Common myeloid progenitor, CD34-positive (primary cell): ENCODE data around the gene ADAMTSL1. TPM values are rescaled to one million over a fixed set of nuclear protein-coding genes. Genes with fewer than 3 reads are reported as not detected.
A peak's percentile ranks its signal among the peaks of the same experiment; 100 is the strongest.

Source experiments
- CTCF ChIA-PET: fragments of 350-600 bp; sonication (Branson Sonifier 250); formaldehyde crosslinking; loops from one replicate; lab custom pipeline; 2021; ENCODE audit warnings: antibody characterized with exemption; lab: Charles Lee
- POLR2A ChIA-PET: fragments of 350-600 bp; sonication (Branson Sonifier 250); formaldehyde crosslinking; loops from one replicate; lab custom pipeline; 2021; ENCODE audit warnings: antibody characterized with exemption; lab: Charles Lee
- DNase-seq, 3 donors: peaks; one replicate each; pipeline versions ENCODE4 v3.0.0 to v3.0.0-alpha.2; 2013
- H3K27ac ChIP-seq, 2 experiments: 1 replicate in 1 of 2; 2 replicates in 1 of 2; pipeline ENCODE4 v1.7.0; 2013; ENCODE audit warnings: inconsistent platforms in 2 of 2, low read length in 2 of 2, mild to moderate bottlenecking in 2 of 2, low read depth in 1 of 2, moderate library complexity in 1 of 2; ENCODE audit not compliant: severe bottlenecking in 2 of 2, insufficient read depth in 1 of 2, poor library complexity in 1 of 2
- H3K27me3 ChIP-seq, 5 experiments: replicated peaks in 2 of 5; 1 replicate in 3 of 5; 2 replicates in 2 of 5; pipeline versions ENCODE4 v1.6.1 to v1.7.0; 2013; ENCODE audit warnings: low read length in 4 of 5, mild to moderate bottlenecking in 2 of 5, moderate library complexity in 2 of 5, inconsistent platforms in 1 of 5; ENCODE audit not compliant: insufficient read depth in 5 of 5, control insufficient read depth in 4 of 5
- H3K36me3 ChIP-seq, 4 experiments: 1 replicate in 2 of 4; 2 replicates in 2 of 4; pipeline versions ENCODE4 v1.6.1 to v1.7.0; 2013; ENCODE audit warnings: low read length in 3 of 4, control low read depth in 1 of 4, mild to moderate bottlenecking in 1 of 4; ENCODE audit not compliant: control insufficient read depth in 4 of 4, insufficient read depth in 4 of 4
- H3K4me1 ChIP-seq, 4 experiments: 1 replicate in 3 of 4; 2 replicates in 1 of 4; pipeline versions ENCODE4 v1.6.1 to v1.7.1; 2013; ENCODE audit warnings: low read length in 3 of 4, mild to moderate bottlenecking in 3 of 4, control low read depth in 1 of 4, inconsistent platforms in 1 of 4, moderate library complexity in 1 of 4; ENCODE audit not compliant: control insufficient read depth in 4 of 4, insufficient read depth in 4 of 4; ENCODE audit errors: control extremely low read depth in 1 of 4
- H3K4me3 ChIP-seq, 7 experiments: 1 replicate in 4 of 7; 2 replicates in 3 of 7; pipeline versions ENCODE4 v1.5.1 to v1.7.0; 2013; ENCODE audit warnings: mild to moderate bottlenecking in 7 of 7, low read length in 6 of 7, moderate library complexity in 6 of 7, inconsistent platforms in 2 of 7, low read depth in 2 of 7, control low read depth in 1 of 7; ENCODE audit not compliant: insufficient read depth in 4 of 7, control insufficient read depth in 1 of 7; ENCODE audit errors: extremely low read depth in 1 of 7
- H3K9me3 ChIP-seq, 5 experiments: 1 replicate in 4 of 5; 2 replicates in 1 of 5; pipeline versions ENCODE4 v1.6.1 to v1.7.1; 2013; ENCODE audit warnings: low read length in 4 of 5, mild to moderate bottlenecking in 2 of 5, inconsistent platforms in 1 of 5, low read depth in 1 of 5, moderate library complexity in 1 of 5; ENCODE audit not compliant: control insufficient read depth in 4 of 5, insufficient read depth in 2 of 5; ENCODE audit errors: control extremely low read depth in 1 of 5
- WGBS: methylation state at CpG from one replicate; pipeline ENCODE4 v1.1.5; 2013; ENCODE audit not compliant: insufficient coverage; 5-methylcytosine and 5-hydroxymethylcytosine counted together
- polyA plus RNA-seq: library from polyadenylated mRNA; unstranded; fragments of 120-200 nt; gene quantifications from one replicate; pipeline ENCODE4 v1.2.1, GENCODE V29; 2013

Gene ADAMTSL1, protein sequence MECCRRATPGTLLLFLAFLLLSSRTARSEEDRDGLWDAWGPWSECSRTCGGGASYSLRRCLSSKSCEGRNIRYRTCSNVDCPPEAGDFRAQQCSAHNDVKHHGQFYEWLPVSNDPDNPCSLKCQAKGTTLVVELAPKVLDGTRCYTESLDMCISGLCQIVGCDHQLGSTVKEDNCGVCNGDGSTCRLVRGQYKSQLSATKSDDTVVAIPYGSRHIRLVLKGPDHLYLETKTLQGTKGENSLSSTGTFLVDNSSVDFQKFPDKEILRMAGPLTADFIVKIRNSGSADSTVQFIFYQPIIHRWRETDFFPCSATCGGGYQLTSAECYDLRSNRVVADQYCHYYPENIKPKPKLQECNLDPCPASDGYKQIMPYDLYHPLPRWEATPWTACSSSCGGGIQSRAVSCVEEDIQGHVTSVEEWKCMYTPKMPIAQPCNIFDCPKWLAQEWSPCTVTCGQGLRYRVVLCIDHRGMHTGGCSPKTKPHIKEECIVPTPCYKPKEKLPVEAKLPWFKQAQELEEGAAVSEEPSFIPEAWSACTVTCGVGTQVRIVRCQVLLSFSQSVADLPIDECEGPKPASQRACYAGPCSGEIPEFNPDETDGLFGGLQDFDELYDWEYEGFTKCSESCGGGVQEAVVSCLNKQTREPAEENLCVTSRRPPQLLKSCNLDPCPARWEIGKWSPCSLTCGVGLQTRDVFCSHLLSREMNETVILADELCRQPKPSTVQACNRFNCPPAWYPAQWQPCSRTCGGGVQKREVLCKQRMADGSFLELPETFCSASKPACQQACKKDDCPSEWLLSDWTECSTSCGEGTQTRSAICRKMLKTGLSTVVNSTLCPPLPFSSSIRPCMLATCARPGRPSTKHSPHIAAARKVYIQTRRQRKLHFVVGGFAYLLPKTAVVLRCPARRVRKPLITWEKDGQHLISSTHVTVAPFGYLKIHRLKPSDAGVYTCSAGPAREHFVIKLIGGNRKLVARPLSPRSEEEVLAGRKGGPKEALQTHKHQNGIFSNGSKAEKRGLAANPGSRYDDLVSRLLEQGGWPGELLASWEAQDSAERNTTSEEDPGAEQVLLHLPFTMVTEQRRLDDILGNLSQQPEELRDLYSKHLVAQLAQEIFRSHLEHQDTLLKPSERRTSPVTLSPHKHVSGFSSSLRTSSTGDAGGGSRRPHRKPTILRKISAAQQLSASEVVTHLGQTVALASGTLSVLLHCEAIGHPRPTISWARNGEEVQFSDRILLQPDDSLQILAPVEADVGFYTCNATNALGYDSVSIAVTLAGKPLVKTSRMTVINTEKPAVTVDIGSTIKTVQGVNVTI (N-terminal part only)
- polyA plus RNA-seq = not detected

DNA sequence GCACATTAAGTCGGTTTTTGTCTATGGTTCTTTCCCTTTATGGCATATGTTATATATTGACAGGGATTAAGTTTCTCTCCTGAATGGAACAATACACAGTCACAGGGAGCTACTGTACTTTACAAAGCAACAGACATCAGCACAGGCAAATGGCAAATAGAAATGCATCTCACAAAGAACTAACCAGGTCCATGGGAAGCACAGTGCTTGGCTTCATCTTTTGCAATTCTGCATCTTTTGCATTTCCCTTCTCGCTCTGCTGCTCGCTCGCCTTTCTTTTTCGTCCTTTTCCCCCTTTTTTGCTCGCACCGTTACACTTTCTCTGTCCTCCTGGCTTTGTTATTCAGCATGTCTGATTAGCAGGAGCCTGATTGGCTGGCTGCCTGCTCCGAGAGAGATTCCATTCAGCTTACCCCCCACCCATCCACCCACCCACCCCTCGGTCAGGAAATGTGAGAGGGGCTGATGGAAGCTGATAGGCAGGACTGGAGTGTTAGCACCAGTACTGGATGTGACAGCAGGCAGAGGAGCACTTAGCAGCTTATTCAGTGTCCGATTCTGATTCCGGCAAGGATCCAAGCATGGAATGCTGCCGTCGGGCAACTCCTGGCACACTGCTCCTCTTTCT lies at the start of gene ADAMTSL1:
Gene ADAMTSL1 (plus strand): TSS at position 502 of the 628 bp plus-strand sequence. CDS start 80 bp downstream, at position 582.
- 2% methylated on average over 10 of the region's 13 CpGs for WGBS
- Histone ChIP-seq H3K27ac (no peak within 1 kb of the TSS), H3K27me3 (peaks cover 2 to 46% (median 12%) of the 10 kb centered on the region in 5 experiments), H3K36me3 (no peaks in the 10 kb centered on the region), H3K4me1 (peaks cover 0 to 2% (median under 1%) of the 10 kb centered on the region in 4 experiments), H3K4me3 (peak within 1 kb of the TSS in 2 of 7 experiments; percentile 0 to 52), H3K9me3 (peaks cover 0 to 5% (median 0%) of the 10 kb centered on the region in 5 experiments)
- POLR2A ChIA-PET = no interaction called here
- DNase-seq = peak in 1 of 3 donors; percentile 1
- CTCF ChIA-PET = no interaction called here

DNA sequence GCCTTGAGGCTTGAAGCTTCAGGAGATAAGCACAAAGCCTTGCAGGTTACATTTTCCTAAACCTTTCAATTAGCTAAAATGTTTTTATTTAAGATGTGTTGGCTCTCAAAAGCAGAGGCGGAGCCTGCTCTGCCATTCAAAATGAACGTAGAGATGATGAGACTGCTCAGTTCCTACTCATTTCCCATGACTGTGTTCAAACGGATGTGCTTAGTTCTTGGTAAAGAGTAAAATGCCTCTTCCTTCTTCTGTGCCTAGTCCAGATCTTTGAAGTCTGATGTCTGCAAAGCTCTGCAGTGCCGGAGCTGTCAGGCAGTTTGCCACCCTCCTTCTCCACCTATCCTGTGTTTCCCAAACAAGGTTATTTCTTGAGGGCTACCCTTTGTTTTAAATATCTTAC lies 46.3 kb upstream of the ADAMTSL1 start:
- CTCF ChIA-PET = interaction anchor here (0.7 to 2.1 kb wide), 3 partner anchors 10 to 20 kb away, joined by 3 to 7 read pairs (median 3); no protein-coding TSS in a partner anchor
- DNase-seq = no peak
- Histone ChIP-seq H3K27me3 (peaks cover 0 to 13% (median 6%) of the 10 kb centered on the region in 5 experiments), H3K27ac (no peak overlapping the region), H3K4me3 (no peak overlapping the region), H3K4me1 (no peaks in the 10 kb centered on the region), H3K36me3 (no peaks in the 10 kb centered on the region), H3K9me3 (no peaks in the 10 kb centered on the region)
- 73% methylated on average over 4 of the region's 4 CpGs for WGBS
- POLR2A ChIA-PET = no interaction called here

DNA sequence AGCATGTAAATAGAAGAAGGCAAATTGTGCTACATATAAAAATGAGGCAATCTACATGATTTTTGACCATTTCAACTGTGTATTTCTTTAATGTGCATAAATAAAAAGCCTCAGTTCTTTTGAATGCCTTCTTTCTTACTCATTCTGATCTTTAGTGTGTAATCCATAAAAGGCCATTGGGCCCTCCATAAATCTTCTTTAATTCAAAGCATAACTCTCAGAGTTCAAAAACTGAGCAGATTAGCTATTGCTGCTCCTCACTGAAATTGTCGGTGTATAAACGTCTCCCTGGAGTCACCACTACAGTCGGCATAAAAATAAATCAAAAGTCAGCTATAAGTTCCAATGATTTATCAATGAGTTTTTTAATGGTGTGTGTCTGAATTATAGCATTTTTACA lies 45.3 kb upstream of the ADAMTSL1 start:
- no peak for DNase-seq
- ChIA-PET CTCF (interaction anchor here (0.9 kb wide), 1 partner anchor 14 kb away, joined by 3 read pairs; no protein-coding TSS in a partner anchor), POLR2A (no interaction called here)
- Histone ChIP-seq H3K4me1 (no peaks in the 10 kb centered on the region), H3K36me3 (no peaks in the 10 kb centered on the region), H3K27ac (no peak overlapping the region), H3K9me3 (no peaks in the 10 kb centered on the region), H3K4me3 (no peak overlapping the region), H3K27me3 (peaks cover 0 to 11% (median 6%) of the 10 kb centered on the region in 5 experiments)
- no CpG with 5 or more reads among the region's 3 CpGs for WGBS

DNA sequence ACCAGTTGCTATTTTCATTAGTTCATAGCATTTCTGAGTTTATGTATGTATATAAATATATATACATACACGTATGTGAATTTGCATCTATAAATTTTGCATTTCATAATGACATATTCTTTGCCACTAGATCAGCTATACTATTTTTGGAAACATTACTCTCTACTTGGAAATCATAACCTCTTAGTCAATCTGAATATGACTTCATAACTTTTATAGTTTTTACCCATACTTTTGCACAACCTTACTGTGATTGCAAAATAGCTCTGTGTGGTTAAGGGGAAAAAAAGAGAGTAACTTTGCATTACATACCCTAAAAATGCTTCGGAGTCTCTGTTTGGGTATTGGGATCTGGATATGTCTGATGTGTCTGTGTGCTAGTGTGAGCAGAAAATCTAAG lies 44.9 kb upstream of the ADAMTSL1 start:
- no peaks in the 10 kb centered on the region for H3K4me1 ChIP-seq
- DNase-seq = no peak

DNA sequence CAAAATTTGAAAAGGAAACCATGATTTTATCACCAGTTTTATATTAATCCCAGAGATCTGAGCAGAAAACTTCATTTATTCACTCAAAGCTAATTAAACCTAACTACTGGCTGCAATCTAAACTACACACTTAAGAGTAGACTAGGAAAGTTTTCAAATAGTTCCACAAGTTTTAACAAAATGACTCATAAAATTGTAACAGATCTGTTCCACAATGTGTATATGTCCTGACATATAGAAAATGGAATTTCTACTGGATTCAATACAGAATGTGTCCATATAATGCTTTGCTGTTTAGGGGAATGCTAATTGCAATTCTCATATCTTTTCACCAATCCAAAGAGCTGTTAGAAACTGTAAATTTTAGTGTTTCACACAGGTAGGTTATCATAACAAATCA lies 40.3 kb upstream of the ADAMTSL1 start:
- H3K27ac ChIP-seq = no peak overlapping the region
- no peaks in the 10 kb centered on the region for H3K36me3 ChIP-seq
- DNase-seq = no peak
- ChIA-PET CTCF (interaction anchor here (2.2 kb wide), 1 partner anchor 9 kb away, joined by 9 read pairs; no protein-coding TSS in a partner anchor), POLR2A (no interaction called here)
- peaks cover 0 to 47% (median 22%) of the 10 kb centered on the region in 5 experiments for H3K27me3 ChIP-seq
- no peaks in the 10 kb centered on the region for H3K9me3 ChIP-seq
- H3K4me1 ChIP-seq = peaks cover 0 to 5% (median 2%) of the 10 kb centered on the region in 4 experiments
- no peak overlapping the region for H3K4me3 ChIP-seq

More for the DNA sequence above, 44.9 kb upstream of the ADAMTSL1 start:
- ChIA-PET CTCF (no interaction called here), POLR2A (no interaction called here)
- Histone ChIP-seq H3K36me3 (no peaks in the 10 kb centered on the region), H3K27ac (no peak overlapping the region), H3K4me3 (no peak overlapping the region), H3K9me3 (no peaks in the 10 kb centered on the region), H3K27me3 (peaks cover 0 to 11% (median 8%) of the 10 kb centered on the region in 5 experiments)
- WGBS = no CpG with 5 or more reads among the region's 2 CpGs
